GM18867 (cell line): ENCODE data around the gene PRKCE.

Experiments used
- ATAC-seq: cut with Tn5 transposase; IDR thresholded peaks from one replicate; pipeline ENCODE4 v1.9.1; 2021; ENCODE audit warnings: mild to moderate bottlenecking, moderate library complexity; ENCODE audit not compliant: unreplicated experiment

The PRKCE gene

DNA sequence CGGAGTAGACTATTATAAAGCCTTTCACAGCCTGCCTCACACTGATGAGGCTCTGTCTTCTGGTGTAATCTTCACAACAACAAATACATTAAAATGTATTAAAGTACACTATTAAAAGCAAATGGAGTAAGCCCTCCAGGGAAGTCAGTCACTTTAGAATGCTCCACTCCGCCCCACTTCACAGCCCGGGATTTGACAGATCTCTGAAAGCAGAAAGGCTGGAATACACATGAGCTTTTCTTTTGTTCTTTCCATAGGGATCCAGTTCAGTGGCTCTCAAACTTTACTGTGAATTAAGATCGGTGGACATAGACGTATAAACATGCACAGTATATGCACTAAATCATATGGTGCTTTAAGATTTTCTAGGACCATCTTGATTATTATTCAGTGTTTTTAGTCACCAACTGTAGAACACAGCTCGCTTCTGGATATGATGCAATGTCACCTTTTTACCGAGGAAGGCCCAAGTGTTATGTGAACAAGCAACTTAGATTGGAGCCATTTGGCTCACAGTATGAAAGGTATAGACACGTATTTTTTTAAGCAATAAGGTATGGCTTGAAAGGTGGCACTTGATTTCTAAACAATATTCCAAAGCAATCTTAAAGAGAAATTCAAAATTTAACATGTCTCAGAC, 151.1 kb downstream of the PRKCE start:
- no peak for ATAC-seq

DNA sequence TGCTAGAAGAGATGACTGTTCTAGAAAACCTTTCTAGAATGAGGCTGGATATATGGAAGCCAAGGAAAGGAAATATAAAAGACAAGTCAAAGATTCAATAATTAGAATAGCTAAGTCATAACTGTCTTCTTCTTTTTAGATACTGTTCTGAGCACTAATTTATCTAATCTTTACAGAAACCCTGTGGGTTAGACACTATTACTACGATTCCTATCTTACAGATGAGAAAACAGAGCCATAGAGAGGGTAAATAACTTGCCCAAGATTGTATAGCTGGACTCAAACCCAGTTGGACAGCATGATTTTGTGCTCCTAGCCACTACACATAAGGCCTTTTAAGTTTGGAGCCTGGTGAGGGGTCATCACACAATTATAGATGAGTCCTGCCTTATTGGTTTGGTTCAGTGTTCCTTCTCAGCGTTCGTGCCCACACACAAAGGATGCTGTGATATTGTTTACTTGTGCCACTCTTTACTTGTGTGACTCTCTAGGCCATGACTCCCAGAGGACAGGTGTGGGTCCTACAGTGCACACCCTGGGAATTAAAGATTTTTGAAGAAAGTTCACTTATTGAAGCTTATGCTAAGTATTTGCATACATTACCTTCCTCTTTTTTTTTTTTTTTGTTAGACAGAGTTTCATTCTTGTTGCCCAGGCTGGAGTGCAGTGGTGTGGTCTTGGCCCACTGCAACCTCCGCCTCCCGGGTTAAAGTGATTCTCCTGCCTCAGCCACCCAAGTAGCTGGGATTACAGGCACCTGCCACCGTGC, 153.7 kb downstream of the PRKCE start:
- ATAC-seq, result no peak

DNA sequence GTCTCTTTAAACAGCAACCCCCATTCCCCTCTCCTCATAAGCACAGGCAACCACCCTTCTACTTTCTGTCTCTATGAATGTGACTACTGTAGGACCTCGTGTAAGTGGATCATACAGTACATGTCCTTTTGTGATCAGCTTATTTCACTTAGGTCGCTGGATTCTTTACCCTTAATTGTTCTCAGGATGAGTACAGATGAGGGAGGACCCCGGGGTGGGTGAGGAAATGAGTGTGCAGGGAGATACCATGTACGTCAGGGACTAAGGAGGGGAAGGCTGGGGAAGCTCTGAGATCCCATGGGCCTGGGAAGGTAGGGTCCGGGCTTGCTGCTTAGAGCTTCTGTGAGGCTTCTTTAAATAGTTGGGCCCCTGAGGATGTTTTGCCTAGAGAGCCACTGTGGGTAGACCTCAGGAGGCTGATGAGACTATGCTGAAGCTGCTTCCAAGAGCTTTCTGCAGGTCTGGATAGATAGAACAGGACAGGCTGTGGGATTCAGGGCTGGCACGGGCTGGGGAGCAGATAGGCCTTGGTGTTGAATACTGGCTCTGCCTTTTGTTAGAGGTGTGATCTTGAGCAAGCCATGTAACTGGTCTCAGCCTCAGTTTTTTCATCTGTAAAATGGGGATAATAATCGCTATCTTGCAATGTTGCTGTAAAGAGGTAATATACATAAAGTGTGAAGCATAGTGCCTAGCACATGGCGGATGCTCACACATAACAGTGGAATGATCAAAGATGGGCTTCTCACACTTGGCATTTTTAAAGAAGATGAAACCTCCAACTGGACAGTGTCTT, 155.3 kb downstream of the PRKCE start:
- no peak for ATAC-seq

GRCh38 chr2:45808294-45808800, 156.9 kb downstream of the PRKCE start:
- ATAC-seq, result no peak

- ATAC-seq, result no peak
Observed at GRCh38 chr2:45809205-45809604, 157.7 kb downstream of the PRKCE start.

- ATAC-seq, result no peak
Observed at GRCh38 chr2:45812011-45812500, 160.6 kb downstream of the PRKCE start.

DNA sequence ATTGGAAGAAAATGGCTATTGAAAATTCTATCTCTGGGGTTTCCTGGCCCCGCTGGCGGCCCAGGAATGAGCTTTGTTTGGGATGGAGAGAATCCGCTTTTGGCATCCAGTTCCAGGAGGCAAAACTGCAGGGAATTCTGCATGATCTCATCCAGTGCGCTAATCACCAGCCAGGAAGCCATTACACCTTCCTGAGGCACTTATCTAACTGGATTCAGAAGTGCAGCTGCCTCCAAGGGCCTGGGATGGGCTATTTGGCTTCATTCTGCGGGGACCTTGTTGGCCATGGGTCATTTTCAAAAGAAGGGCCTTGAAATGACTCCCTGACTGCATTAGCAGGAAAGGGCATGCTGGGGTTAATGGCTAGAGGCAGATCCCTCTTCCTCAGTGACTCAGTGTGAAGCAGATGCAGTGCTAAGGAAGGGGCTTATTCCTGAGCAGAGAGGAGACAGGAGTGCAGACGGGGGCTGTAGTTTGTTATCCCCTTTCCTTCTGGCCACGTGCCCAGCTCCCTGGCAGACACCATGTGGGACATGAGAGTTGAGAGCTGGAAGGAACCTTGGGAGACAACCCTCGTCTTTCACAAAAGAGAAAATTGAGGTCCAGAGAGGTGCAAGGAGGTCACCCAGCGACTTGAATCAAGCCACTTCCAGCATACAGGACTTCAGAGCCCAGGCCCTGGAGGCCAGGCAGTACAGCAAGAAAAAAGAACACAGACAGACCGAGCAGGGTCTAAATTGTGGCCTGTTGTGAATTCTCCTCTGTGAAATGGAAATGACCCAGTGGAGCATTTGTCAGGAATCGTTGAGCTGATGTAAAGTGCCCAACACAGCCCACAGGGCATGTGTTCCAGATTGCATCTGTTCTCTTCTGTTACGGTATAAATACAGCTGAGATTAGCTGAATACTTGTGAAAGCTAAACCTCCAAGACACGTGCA, 161.8 kb downstream of the PRKCE start:
- ATAC-seq, result no peak

DNA sequence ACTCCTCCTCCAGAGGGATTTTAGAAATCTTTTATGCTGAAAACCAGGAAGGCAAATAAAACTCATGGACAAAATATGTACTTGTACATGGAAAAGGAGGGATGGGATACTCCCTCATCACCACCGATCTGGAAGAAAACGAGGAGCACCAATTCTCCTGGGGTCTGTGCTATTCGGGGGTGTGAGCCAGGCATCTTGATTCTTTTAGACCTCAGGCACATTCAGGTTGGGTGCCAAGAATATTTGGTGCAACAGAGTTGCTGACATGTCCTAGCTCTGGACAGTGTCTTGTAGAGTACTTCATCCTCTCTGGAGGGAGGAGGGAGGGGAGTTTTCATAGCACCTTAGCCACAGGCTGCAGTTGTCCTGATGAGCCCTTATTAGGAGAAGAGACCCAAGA, 163.0 kb downstream of the PRKCE start:
- ATAC-seq, result no peak

DNA sequence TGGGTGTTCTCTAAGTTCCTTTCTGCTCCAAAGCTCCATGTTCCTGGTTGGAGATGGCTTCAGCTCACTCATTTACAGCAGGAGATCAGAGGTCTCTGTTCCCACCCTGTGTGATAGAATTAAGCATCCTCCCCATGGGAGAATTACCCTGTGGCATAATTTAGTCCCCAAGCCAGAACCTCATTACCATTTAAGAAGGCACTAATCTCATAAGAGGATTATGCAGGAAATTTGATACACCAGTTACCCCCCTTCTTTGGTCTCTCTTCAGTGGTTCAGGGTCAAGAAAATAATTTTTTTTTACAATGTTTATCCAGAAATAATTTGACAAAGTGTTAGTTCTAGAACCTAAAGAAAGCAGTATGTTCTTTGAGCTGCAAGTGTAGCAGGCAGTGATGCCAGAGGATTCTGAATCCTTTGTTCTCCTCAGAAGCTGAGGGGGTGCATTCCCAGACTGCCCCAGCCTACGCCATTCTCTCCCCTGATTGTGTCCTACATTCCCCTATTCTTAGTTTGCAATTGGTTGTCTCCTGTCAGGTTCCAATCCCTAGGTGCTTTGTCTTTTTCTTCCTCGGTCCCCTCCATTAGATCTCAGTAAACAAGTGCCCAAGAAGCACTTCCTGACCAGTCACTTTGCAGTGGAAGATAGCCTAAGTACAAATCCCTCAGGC, 163.6 kb downstream of the PRKCE start:
- no peak for ATAC-seq

DNA sequence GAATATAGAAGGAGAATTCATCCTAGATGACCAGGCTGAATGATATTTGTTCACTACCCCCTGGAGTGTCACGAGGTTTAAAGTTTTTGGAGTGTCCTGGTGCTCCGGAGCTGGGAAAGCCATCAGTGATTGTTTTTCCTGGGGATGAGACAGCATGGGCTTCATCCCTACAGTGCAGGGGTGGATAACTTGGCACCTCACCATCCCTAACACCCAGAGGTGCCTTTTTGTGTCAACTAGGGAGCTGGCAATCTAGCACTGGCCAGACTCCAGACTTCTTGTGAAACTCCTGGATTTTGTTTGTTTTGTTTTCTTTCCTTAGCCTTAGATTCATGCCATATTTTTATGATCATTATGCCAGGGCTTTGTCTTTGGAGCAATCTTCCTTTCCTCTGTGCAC, 164.8 kb downstream of the PRKCE start:
- ATAC-seq, result no peak

DNA sequence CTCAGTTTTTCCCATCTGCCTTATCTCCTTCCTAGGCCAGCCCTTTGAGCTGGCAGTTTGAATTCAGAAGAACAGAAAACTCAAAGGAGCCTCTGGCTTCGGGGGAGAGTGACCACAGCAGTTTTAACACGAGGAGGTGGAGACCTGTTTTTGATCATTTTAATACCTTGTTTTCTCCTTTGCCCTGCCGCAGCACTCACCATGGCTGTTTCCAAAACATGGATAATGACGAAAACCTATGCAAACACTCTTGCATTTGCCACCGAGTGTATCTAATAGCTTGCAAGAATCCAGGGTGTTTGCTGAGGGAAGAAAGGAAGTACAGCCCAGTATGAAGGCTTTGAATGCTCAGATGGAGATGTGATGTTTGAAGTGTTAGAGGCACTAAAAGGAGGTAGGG, 167.1 kb downstream of the PRKCE start:
- no peak for ATAC-seq

DNA sequence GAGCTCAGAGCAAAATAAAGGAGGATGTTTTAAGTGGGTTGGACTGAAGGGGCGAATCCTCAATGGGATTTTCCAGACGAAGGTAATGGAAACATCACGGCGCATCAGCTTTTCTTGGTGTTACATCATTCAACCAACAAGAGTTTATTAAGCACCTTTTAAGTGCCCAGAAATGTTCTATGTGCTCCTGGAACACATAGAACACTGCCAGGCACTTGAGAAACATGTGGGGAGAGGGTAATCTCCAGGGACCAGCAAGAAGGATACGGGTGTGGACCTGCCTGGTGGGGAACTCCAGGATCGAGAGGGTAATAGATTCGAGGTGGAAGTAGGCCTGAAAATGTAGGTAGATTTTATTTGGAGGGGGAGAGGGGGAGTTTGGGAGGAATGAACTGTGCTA, 168.6 kb downstream of the PRKCE start:
- ATAC-seq, result no peak

- no peak for ATAC-seq
Observed at GRCh38 chr2:45821558-45822271, 170.2 kb downstream of the PRKCE start.

DNA sequence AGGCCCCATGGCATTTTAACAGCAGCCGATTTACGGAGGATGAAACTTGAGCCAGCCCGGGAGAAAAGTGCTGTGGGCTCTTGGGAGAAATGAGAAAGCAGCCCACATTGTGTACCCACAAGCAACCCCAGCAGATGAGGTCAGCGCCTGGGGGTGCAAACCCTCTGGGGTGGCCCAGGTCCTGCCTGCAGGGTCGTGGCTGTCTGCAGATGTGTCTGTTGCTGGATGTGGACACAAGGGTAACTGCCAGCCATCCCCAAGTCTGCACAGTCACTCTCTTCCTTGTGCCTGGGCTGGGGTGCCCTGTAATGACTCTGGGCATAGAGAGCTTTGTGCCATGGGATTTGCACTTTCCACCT, 170.8 kb downstream of the PRKCE start:
- ATAC-seq, result no peak

GRCh38 chr2:45823723-45824206, 172.3 kb downstream of the PRKCE start:
- ATAC-seq, result no peak

GRCh38 chr2:45825001-45825651, 173.7 kb downstream of the PRKCE start:
- ATAC-seq, result no peak

DNA sequence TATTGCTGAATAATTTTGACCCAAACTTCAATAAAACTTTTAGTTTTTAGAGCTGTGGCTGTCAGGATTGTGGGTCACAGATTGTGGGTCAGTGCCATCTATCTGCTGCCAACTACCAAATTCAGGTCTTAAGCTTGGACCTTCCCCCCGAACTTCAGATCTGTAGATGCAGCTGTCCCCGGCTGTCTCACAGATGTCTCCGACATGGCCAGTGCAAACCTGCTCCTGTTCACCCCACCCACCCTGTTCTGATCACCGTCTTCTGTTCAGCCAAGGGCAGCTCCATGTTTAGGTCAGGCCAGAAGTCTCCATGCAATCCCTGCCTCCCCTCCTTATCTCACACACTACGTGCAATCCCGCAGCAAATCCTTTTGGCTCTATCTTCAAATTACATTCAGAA, 175.0 kb downstream of the PRKCE start:
- no peak for ATAC-seq

GRCh38 chr2:45826884-45827635, 175.6 kb downstream of the PRKCE start:
- ATAC-seq, result no peak
